HUES6 (cell line): ENCODE results near the gene PTPN13.

Source experiments
- H3K27ac ChIP-seq: 2 replicates; pipeline ENCODE4 v1.7.0; 2013; ENCODE audit warnings: low read depth, mild to moderate bottlenecking, low read length, inconsistent platforms
- H3K27me3 ChIP-seq: 2 replicates; pipeline ENCODE4 v1.6.1; 2013; ENCODE audit warnings: low read length; ENCODE audit not compliant: control insufficient read depth, insufficient read depth
- H3K36me3 ChIP-seq: 2 replicates; pipeline ENCODE4 v1.6.1; 2013; ENCODE audit warnings: low read length; ENCODE audit not compliant: control insufficient read depth, insufficient read depth
- H3K4me1 ChIP-seq: 2 replicates; pipeline ENCODE4 v1.6.1; 2013; ENCODE audit warnings: low read length; ENCODE audit not compliant: control insufficient read depth, insufficient read depth
- H3K4me3 ChIP-seq: 2 replicates; pipeline ENCODE4 v1.5.1; 2013; ENCODE audit warnings: low read depth, low read length
- H3K9ac ChIP-seq: one replicate; pipeline ENCODE4 v1.6.1; 2013; ENCODE audit warnings: mild to moderate bottlenecking, low read length
- H3K9me3 ChIP-seq: 2 replicates; pipeline ENCODE4 v1.6.1; 2013; ENCODE audit warnings: low read depth, low read length; ENCODE audit not compliant: control insufficient read depth, insufficient read depth

Gene PTPN13

DNA sequence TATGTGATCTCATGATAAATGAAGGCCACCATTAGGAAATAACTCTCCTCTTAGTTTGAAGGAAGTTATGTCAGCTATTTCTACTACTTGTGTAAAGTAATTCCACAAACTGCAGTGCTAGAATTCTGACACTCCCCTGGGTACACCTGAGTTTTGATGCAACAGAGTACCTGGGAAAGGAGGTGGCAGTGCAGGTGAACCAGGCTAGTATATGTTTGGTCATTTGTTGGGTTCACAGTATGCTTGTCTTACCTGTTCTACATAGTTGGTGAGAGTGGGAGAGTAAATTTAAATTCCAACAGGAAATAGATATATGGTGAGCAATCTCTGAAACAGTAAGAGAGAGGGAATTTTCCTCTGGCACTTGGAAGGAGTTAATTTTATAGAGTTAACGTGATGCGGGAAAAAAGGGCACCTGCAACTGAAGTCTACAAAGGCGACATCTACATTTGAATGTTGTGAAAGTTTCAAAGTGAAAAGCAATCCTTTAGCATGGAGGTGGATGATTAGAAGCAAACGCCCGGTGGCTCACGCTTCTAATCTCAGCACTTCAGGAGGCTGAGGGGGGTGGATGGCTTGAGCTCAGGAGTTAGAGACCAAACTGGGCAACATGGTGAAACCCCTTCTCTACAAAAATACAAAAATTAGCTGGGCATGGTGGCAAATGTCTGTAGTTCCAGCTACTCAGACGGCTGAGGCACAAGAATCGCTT lies 263.4 kb downstream of the PTPN13 start:
- peaks cover 11% of the 10 kb centered on the region for H3K4me1 ChIP-seq
- H3K4me3 ChIP-seq = 0 out of 2 replicates have a peak overlapping the region, but pooled peaks have one; percentile 16
- peaks cover 42% of the 10 kb centered on the region for H3K27me3 ChIP-seq
- no peak overlapping the region for H3K9ac ChIP-seq
- H3K27ac ChIP-seq = no peak overlapping the region
- no peaks in the 10 kb centered on the region for H3K9me3 ChIP-seq
- H3K36me3 ChIP-seq = no peaks in the 10 kb centered on the region
